K562 (cell line): ENCODE results near the gene SPATA12. TPM values are rescaled to one million over a fixed set of nuclear protein-coding genes. Genes with fewer than 3 reads are reported as not detected.

Source experiments
- BACH1 ChIP-seq: fragments of 200-800 bp; sonication (Bioruptor generic); IDR thresholded peaks from 2 replicates; pipeline ENCODE4 v1.6.1; 2016; ENCODE audit warnings: missing genetic modification characterization, missing compliant biosample characterization
- COPS2 ChIP-seq: fragments of 450-650 bp; conservative IDR thresholded peaks from 2 replicates; pipeline ENCODE4 v1.6.1; 2016; ENCODE audit warnings: mild to moderate bottlenecking, moderate library complexity
- ELF1 ChIP-seq: fragments of 200-800 bp; sonication (Bioruptor generic); IDR thresholded peaks from 2 replicates; pipeline ENCODE4 v1.6.1; 2016; ENCODE audit warnings: missing genetic modification characterization, missing compliant biosample characterization
- ELK1 ChIP-seq: sonication (generic); formaldehyde crosslinking; IDR thresholded peaks from 2 replicates; pipeline ENCODE4 v1.8.1; 2022; ENCODE audit warnings: missing genetic modification reagents
- FIP1L1 ChIP-seq: fragments of 200-400 bp; formaldehyde crosslinking; IDR thresholded peaks from 2 replicates; pipeline ENCODE4 v1.6.1; 2018; ENCODE audit warnings: mild to moderate bottlenecking, low read depth, low read length; ENCODE audit not compliant: poor library complexity, severe bottlenecking
- GATA2 ChIP-seq: sonication (generic); formaldehyde crosslinking; IDR thresholded peaks from 2 replicates; pipeline ENCODE4 v1.4.0; 2020; ENCODE audit warnings: mild to moderate bottlenecking, missing genetic modification reagents
- HBP1 ChIP-seq: fragments of 450-650 bp; formaldehyde crosslinking; IDR thresholded peaks from 2 replicates; pipeline ENCODE4 v1.4.0; 2022; ENCODE audit warnings: missing genetic modification characterization
- HDAC3 ChIP-seq: fragments of 450-650 bp; IDR thresholded peaks from 2 replicates; pipeline ENCODE4 v1.6.1; 2018; ENCODE audit warnings: borderline replicate concordance, mild to moderate bottlenecking, moderate library complexity; ENCODE audit not compliant: partially characterized antibody
- HDAC6 ChIP-seq: IDR thresholded peaks from 2 replicates; pipeline ENCODE4 v1.6.1; 2012; ENCODE audit warnings: low read depth, mild to moderate bottlenecking, control low read depth, inconsistent platforms, low read length, moderate library complexity
- HNRNPUL1 ChIP-seq: fragments of 200-400 bp; formaldehyde crosslinking; IDR thresholded peaks from 2 replicates; pipeline ENCODE4 v1.6.1; 2017; ENCODE audit warnings: low read length
- MECOM ChIP-seq: fragments of 250-450 bp; sonication (Bioruptor Pico); IDR thresholded peaks from 2 replicates; pipeline ENCODE4 v1.8.0; 2022; ENCODE audit warnings: inconsistent platforms
- MXI1 ChIP-seq: IDR thresholded peaks from 2 replicates; pipeline ENCODE4 v1.6.1; 2011; ENCODE audit warnings: low read depth, mild to moderate bottlenecking, improper control_type of control experiment, low read length
- PHF21A ChIP-seq: fragments of 450-650 bp; IDR thresholded peaks from 2 replicates; pipeline ENCODE4 v1.6.1; 2017; ENCODE audit warnings: low read depth, borderline replicate concordance
- PML ChIP-seq: IDR thresholded peaks from 2 replicates; pipeline ENCODE4 v1.6.1; 2012; ENCODE audit warnings: low read length, inconsistent platforms
- POLR2A ChIP-seq: fragments of 450-650 bp; conservative IDR thresholded peaks from 2 replicates; pipeline ENCODE4 v1.6.1; 2016
- SIN3A ChIP-seq, 2 experiments: fragments of 150-350 bp in 1 of 2; IDR thresholded peaks; 2 replicates each; pipeline ENCODE4 v1.6.1; 2011 to 2016; ENCODE audit warnings: borderline replicate concordance in 2 of 2, low read depth in 2 of 2, low read length in 2 of 2, mild to moderate bottlenecking in 2 of 2, moderate library complexity in 2 of 2; ENCODE audit not compliant: control insufficient read depth in 1 of 2
- SRSF9 ChIP-seq: fragments of 200-400 bp; formaldehyde crosslinking; IDR thresholded peaks from 2 replicates; pipeline ENCODE4 v1.6.1; 2017; ENCODE audit warnings: low read depth, low read length, borderline replicate concordance
- SUPT5H ChIP-seq: fragments of 450-650 bp; IDR thresholded peaks from 2 replicates; pipeline ENCODE4 v1.6.1; 2016
- WHSC1 ChIP-seq: IDR thresholded peaks from one replicate; pipeline ENCODE4 v1.6.1; 2012; ENCODE audit warnings: low read length, control low read depth, inconsistent platforms
- ZBED1 ChIP-seq: IDR thresholded peaks from 2 replicates; pipeline ENCODE4 v1.6.1; 2014
- ZFP91 ChIP-seq: sonication (generic); formaldehyde crosslinking; IDR thresholded peaks from 2 replicates; pipeline ENCODE4 v1.8.0; 2022; ENCODE audit warnings: mild to moderate bottlenecking, missing genetic modification reagents
- ZKSCAN3 ChIP-seq: fragments of 250-450 bp; sonication (Bioruptor Pico); IDR thresholded peaks from 2 replicates; pipeline ENCODE4 v1.4.0; 2020
- ZNF134 ChIP-seq: fragments of 250-450 bp; sonication (Bioruptor Pico); conservative IDR thresholded peaks from 2 replicates; pipeline ENCODE4 v1.4.0; 2020
- ZNF274 ChIP-seq: IDR thresholded peaks from 2 replicates; pipeline ENCODE4 v1.6.1; 2011; ENCODE audit warnings: low read depth, mild to moderate bottlenecking, low read length, moderate library complexity, borderline replicate concordance
- ZNF583 ChIP-seq: fragments of 250-450 bp; sonication (Bioruptor Pico); IDR thresholded peaks from 2 replicates; pipeline ENCODE4 v1.4.0; 2020
- polyA plus RNA-seq, 8 experiments: library from polyadenylated mRNA; depleted of rRNA in 4 of 8; stranded (reverse) in 5 of 8; unstranded in 3 of 8; fragments of >200 nt; fragmentation: Nextera tagmentation in 2 of 8; fragmentation: Illumina TruSeq in 1 of 8; extraction: Ambion mirVana in 2 of 8; extraction: Trizol in 1 of 8; gene quantifications; 2 replicates each; pipeline versions ENCODE4 v1.2.1 to v1.2.3, GENCODE V29; 2011 to 2014; ENCODE audit warnings: inconsistent platforms in 1 of 8, missing spikeins in 1 of 8
- total RNA-seq, 7 experiments: library from RNA; depleted of rRNA in 6 of 7; stranded (reverse); fragments of >200 nt in 6 of 7; fragmentation: Illumina TruSeq in 2 of 7; extraction: Trizol in 2 of 7; gene quantifications; 2 replicates each; pipeline versions ENCODE4 v1.2.1 to v1.2.3, GENCODE V29; 2011 to 2021; ENCODE audit warnings: low replicate concordance in 1 of 7
- TF ChIP-seq, protein P1 (sequence below): fragments of 200-800 bp; sonication (Bioruptor generic); IDR thresholded peaks from 2 replicates; pipeline ENCODE4 v1.6.1; 2017; ENCODE audit warnings: missing genetic modification characterization, missing compliant biosample characterization
- TF ChIP-seq, protein P2 (sequence below), 2 experiments: fragments of 450-650 bp in 1 of 2; sonication (generic) in 1 of 2; formaldehyde crosslinking; conservative IDR thresholded peaks; 2 replicates each; pipeline versions ENCODE4 v1.4.0 to v1.8.1; 2020 to 2022; ENCODE audit warnings: mild to moderate bottlenecking in 1 of 2, missing genetic modification reagents in 1 of 2

SPATA12 gene
- total and polyA plus RNA-seq, 9 of the 15 experiments (the other 6 are each of a cell fraction or from before 2014, with no cell fraction given) = not detected

- TF ChIP-seq ELK1 (CRISPR knock-in tag) (no peak), POLR2A (no peak), BACH1 (tag) (no peak), COPS2 (no peak), FIP1L1 (no peak), PML (no peak), ZNF134 (CRISPR knock-in tag) (no peak), ELF1 (no peak), MXI1 (no peak), MECOM (no peak), SIN3A (IDR thresholded peaks at IDR 0.05; ENCODE audit: borderline replicate concordance in 2 of 2, control insufficient read depth in 1 of 2, low read depth in 2 of 2, low read length in 2 of 2) (no peak), PHF21A (no peak), ZNF274 (no peak), ZKSCAN3 (CRISPR knock-in tag) (no peak), GATA2 (CRISPR knock-in tag) (no peak), HBP1 (CRISPR knock-in tag) (no peak), ZNF583 (CRISPR knock-in tag) (no peak), SRSF9 (no peak), SUPT5H (no peak), HNRNPUL1 (no peak), HDAC3 (no peak), ZBED1 (no peak), WHSC1 (no peak), ZFP91 (CRISPR knock-in tag) (no peak), HDAC6 (no peak)
- TF ChIP-seq, protein P1, sequence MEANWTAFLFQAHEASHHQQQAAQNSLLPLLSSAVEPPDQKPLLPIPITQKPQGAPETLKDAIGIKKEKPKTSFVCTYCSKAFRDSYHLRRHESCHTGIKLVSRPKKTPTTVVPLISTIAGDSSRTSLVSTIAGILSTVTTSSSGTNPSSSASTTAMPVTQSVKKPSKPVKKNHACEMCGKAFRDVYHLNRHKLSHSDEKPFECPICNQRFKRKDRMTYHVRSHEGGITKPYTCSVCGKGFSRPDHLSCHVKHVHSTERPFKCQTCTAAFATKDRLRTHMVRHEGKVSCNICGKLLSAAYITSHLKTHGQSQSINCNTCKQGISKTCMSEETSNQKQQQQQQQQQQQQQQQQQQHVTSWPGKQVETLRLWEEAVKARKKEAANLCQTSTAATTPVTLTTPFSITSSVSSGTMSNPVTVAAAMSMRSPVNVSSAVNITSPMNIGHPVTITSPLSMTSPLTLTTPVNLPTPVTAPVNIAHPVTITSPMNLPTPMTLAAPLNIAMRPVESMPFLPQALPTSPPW (CRISPR knock-in tag) = no peak
- TF ChIP-seq, protein P2, sequence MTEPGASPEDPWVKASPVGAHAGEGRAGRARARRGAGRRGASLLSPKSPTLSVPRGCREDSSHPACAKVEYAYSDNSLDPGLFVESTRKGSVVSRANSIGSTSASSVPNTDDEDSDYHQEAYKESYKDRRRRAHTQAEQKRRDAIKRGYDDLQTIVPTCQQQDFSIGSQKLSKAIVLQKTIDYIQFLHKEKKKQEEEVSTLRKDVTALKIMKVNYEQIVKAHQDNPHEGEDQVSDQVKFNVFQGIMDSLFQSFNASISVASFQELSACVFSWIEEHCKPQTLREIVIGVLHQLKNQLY (CRISPR knock-in tag; conservative IDR thresholded peaks at IDR 0.05) = no peak
Measured at GRCh38 chr3:57112206-57112605, 51.7 kb downstream of the SPATA12 start (continued).
